Stimulated activated CD4-positive, alpha-beta T cell treated with anti-CD3 and anti-CD28 coated beads, Interleukin-4, amount 100 ng/mL, for 24 hours (primary cell): ENCODE results near the gene MFRP.

ENCODE experiments used
- DNase-seq: peaks from one replicate; pipeline ENCODE4 v3.0.0-alpha.2; 2020

The MFRP gene

DNA sequence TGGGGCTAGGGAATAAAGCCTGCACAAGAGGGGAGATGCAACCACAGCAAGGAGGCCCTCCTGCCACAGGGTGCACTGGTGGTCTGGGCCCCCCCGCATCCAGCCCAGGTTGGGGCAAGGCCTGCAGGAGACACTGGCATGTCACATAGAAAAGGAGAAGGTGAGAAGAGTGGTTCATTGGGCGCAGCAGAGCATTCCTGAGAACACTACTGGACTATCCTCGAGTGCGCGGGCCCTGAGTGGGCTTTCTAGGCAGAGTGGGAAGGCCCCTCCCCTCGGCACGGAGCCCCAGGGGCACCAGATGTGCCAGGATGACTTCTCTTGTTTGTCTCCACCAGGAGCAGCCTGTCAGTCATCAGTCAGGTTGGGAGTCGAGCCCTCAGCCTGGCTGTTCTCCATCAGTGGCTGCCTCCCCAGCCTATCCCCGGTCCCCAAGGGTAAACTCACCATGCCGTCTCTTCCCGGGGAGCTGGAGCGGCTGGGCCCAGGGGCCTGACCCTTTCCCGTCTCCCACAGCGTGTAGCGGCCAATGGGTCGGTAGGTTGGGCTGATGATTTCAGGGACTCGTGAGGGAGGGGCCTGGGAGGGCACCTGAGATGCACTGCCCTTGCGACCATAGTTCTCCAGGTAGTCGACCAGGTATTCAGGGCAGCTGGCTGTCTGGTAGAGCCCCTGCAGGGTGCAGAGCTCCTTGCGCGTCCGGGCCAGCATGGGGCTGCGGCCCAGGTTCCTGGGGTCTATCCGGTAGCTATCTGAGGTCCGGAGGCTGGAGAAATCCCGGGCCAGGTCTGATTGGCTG is 26.0 kb upstream of the MFRP start:
- no peak for DNase-seq

- no peak for DNase-seq
These were observed 25.3 kb upstream of the MFRP start for GRCh38 chr11:119371778-119372182.

DNA sequence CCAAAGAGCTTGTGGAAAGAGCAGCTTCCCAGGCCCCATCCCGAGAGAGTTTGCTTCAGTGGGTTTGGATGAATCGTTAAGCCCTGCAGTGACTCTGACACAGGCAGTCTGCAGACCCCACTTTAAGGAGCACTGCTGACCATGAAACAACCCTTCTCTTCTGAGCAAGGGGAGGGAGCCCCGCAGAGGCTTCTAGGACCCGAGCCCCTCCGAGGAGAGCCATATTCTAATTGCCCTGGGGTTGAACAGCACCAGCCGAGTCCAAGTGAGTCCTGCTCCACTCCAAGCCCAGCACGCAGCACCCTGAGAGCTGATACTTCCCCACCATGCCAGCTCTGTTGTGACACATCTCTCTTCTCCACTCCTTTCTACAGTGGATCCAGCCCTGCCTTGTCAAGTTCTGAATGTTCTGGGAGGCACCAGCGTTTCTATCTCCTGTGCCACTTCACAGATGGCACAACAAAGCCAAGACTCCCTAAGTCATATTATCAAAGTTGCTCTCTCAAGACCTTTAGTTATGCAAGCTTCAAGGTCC is 24.6 kb upstream of the MFRP start:
- no peak for DNase-seq

DNA sequence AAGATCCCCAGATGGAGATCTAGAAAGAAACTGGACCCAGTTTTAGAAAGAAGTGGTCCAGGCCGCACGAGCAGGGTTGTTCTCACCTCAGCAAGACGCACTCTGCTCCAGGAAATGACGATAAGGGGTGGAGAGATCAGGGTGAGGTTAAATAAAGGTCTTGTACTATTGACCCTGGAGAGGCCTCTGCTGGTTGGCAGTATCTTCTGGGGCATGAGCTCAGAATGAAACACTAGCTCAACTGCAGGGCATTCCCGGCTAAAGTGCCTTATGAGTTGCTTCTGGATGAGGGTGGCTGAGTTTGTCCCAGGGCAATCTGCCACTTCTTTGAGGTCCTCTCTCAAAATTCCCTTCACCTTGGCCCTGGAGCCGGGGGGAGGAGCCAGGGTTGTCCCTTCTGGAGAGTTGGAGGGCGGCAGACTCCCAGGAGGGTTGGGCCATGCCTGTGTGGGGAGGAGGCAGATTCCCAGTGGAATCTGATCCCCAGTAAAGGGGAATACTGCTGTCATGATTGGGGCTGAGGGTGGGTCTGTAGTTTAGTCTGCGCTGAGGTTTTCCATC is 24.1 kb upstream of the MFRP start:
- DNase-seq: no peak

DNA sequence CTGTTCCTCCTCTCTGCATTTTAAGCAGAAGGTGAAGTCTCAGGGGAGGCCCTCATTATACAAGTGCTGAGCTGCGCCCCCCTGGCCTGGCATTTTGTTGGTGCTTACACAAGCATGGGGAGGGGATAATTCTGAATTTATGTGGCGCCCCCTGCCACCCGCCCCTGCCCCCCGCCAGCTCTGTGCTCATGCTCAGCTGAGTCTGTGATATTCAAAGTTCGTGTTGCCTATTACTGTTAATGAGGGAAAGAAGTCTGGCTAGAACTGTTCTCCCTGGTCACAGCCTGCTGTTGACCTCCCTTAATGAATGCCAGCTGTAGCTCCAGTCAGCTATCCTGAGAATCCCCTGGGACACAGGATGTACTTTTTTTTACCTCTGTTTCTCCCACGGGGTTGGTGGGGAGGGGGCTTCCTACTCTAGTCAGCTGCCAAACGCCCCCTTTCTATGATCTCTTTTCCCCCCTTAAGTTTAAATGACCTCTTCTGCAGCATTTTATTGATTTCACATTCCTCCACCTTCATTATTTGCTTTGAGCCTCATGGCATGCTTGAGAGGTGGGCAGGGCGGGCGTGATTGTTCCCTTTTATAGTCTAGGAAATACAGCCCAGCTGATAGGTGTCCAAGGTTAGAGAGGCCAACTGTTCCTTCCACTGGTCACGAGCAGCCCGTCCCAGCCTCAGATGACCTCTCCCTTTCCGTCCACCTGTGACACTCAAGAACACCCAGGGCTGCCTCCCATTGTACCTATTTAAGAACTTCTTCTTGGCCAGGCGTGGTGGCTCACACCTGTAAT is 22.8 kb upstream of the MFRP start:
- DNase-seq: no peak

- DNase-seq: no peak
These were observed 21.9 kb upstream of the MFRP start for GRCh38 chr11:119368121-119369034.

GRCh38 chr11:119367661-119368120 is 21.2 kb upstream of the MFRP start:
- DNase-seq: no peak

- DNase-seq: no peak
These were observed 20.4 kb upstream of the MFRP start for GRCh38 chr11:119366690-119367620.

DNA sequence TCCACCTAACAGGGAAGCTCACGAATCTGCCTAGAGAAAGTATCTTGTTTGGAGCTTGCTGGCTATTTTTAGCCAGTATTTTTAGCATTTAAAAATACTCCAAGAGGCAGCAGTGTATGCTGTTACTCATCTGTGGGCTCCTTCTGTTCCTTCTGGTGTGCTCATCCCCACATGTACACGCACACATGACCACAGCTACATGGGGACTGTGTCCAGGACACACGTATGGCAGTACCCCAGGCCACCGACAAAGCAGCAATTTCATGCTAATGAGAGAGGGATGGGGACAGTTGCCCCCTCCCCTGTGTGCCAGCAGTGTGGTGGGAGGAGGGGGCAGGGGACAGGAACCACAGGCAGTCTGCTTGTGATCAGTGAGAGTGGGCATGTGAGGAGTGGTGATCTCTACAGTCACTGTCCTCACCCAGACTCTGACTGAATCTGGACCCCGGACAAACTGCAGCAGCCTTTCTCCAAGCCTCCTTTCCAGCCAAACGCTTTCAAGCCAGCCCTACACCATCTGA is 18.6 kb upstream of the MFRP start:
- no peak for DNase-seq

GRCh38 chr11:119363851-119364590 is 17.5 kb upstream of the MFRP start:
- DNase-seq: peak; percentile 45

GRCh38 chr11:119363081-119363850 is 16.8 kb upstream of the MFRP start:
- no peak for DNase-seq

- no peak for DNase-seq
These were observed 16.2 kb upstream of the MFRP start for GRCh38 chr11:119362741-119363080.

- DNase-seq: no peak
These were observed 15.6 kb upstream of the MFRP start for GRCh38 chr11:119361941-119362725.

DNA sequence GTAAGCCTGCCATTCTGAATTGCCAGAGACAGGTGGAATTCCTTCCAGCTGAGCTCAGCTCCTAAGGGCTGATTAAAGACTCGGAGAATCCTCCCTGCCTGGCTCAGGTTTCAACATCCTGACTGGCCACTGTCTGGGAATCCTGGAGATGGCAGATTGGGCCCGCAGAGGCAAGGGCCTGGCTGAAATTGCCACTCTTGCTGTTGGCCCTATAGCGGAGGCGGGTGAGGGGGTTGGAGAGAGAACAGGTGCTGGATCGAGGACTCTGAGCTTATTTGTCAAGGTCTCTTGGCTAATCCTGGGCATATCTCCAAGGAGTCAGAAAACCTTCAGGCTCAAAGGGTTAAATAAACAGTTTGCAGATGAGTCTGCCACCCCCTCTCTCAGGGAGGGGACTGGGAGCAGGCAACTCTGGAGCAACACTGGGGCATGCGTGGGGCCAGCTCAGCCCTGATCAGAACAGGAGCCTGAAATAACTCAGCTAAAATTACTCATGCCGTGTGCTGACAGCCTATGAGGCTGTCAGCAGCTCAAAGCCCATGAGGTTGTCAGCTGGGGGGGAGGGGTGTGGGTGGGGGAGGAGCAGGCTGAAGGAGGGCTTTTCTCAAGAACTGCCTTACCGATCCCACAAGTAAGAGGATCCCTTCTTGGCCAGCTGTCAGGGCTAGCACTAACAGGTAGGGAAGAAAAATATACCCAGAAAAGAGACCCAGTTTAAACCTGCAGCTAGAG is 14.7 kb upstream of the MFRP start:
- DNase-seq: peak; percentile 61

DNA sequence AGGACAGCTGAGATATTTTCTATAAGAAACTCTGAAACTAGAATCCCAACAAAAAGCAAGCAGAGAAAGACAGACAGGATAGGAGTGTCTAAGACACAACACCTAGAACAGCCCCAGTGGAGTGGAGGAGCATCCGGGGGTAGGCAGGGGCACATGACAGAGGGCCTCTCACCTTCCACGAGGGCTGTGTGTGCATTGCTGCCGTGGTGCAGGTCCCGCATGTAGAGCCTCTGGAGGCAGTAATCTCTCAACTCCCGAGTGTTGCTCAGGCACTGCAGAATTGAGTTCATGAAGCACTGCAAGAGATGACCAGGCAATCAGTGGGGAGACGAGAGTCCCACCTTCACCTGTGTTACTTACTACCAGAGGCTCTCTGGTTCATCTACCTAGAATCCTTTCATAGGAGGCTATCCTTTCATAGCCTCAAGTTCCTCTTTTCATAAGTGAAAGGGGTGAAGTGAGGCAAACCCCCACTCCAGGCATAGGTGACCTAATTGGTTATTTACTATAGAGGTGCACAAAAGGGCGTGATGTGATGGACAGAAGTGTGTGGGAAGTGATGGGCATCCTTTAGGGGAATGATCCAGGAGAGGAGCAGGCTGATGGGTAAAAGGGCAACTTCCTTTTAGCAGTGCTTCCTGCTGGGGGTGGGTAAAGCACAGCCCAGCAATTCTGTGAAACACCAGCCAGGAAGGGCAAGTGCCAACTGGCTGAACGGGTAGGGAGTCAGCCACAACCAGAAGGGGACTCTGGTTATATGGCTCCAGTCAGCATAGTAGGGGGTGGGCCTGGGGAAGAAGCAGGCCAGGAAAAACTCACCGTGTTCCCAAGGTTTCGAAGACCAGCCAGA is 13.1 kb upstream of the MFRP start:
- DNase-seq: no peak

DNA sequence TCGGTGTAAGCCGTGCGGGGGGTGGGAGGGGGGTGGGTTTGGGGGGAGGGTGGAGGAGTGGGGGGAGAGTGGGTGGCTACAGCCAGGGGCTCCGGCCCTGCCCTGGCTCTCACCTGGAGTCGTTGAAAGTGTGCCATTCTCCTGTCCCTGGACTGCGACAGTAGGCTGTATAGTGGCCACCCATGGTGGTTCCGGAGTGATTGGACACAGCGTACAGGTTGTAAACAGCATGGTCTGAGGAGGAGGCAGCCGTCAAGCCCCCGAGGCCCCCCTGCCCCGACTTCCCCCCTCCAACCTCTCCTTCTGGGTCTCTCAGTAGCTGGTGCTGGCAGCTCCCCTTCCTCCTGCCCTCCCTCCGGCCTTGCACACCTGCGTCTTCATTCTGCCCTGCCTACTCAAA is 10.6 kb upstream of the MFRP start:
- no peak for DNase-seq
